ENCODE data around the gene TSPAN32. TPM values are rescaled to one million over a fixed set of nuclear protein-coding genes. Genes with fewer than 3 reads are reported as not detected.

TSPAN32 gene
- total RNA-seq, 2 experiments from 2014 or later = 6.0 to 7.6 TPM

GRCh38 chr11:2262301-2263070 is 39.3 kb upstream of the TSPAN32 start:
- H3K4me1 Mint-ChIP-seq = peaks cover 16% of the 10 kb centered on the region
- no peak overlapping the region for H3K4me3 Mint-ChIP-seq
- intact Hi-C loops (cut with DNase I, micrococcal nuclease) = no loop called here
- ATAC-seq (no peak), DNase-seq (no peak)
- H3K9me3 Mint-ChIP-seq (ENCODE audit: low read depth) = no peaks in the 10 kb centered on the region
- ChIA-PET POLR2A (no interaction called here), CTCF (no interaction called here)
- H3K36me3 Mint-ChIP-seq (ENCODE audit: low read depth) = no peaks in the 10 kb centered on the region
- H3K27me3 Mint-ChIP-seq = peaks cover 2% of the 10 kb centered on the region
- H3K27ac Mint-ChIP-seq = no peak overlapping the region

GRCh38 chr11:2263071-2263565 is 38.7 kb upstream of the TSPAN32 start:
- ATAC-seq = no peak
- ChIA-PET POLR2A (no interaction called here), CTCF (interaction anchor here (0.7 kb wide), 1 partner anchor 45 kb away, joined by 3 read pairs; no protein-coding TSS in a partner anchor)
- Mint-ChIP-seq H3K27me3 (peaks cover 5% of the 10 kb centered on the region), H3K4me1 (peaks cover 17% of the 10 kb centered on the region), H3K4me3 (no peak overlapping the region), H3K36me3 (ENCODE audit: low read depth) (no peaks in the 10 kb centered on the region), H3K27ac (no peak overlapping the region), H3K9me3 (ENCODE audit: low read depth) (no peaks in the 10 kb centered on the region)
- no peak for DNase-seq
- intact Hi-C loops (cut with DNase I, micrococcal nuclease) = no loop called here

GRCh38 chr11:2263724-2264360 is 38.0 kb upstream of the TSPAN32 start:
- Mint-ChIP-seq H3K4me3 (no peak overlapping the region), H3K27ac (no peak overlapping the region), H3K36me3 (ENCODE audit: low read depth) (no peaks in the 10 kb centered on the region), H3K4me1 (peaks cover 22% of the 10 kb centered on the region), H3K27me3 (peaks cover 9% of the 10 kb centered on the region), H3K9me3 (ENCODE audit: low read depth) (no peaks in the 10 kb centered on the region)
- intact Hi-C loops (cut with DNase I, micrococcal nuclease) = no loop called here
- DNase-seq (no peak), ATAC-seq (no peak)
- ChIA-PET CTCF (interaction anchor here (0.7 kb wide), 1 partner anchor 45 kb away, joined by 3 read pairs; no protein-coding TSS in a partner anchor), POLR2A (no interaction called here)

GRCh38 chr11:2264366-2265053 is 37.3 kb upstream of the TSPAN32 start:
- intact Hi-C loops (cut with DNase I, micrococcal nuclease) = loop anchor here in 1 of 2 experiments (1.0 to 5.0 kb wide), 2 partner anchors 187 to 412 kb away; partner anchors contain the start of gene LSP1
- Mint-ChIP-seq H3K4me1 (peaks cover 22% of the 10 kb centered on the region), H3K27ac (no peak overlapping the region), H3K27me3 (peaks cover 9% of the 10 kb centered on the region), H3K36me3 (ENCODE audit: low read depth) (no peaks in the 10 kb centered on the region), H3K9me3 (ENCODE audit: low read depth) (no peaks in the 10 kb centered on the region), H3K4me3 (no peak overlapping the region)
- CTCF ChIA-PET = no interaction called here
- DNase-seq (no peak), ATAC-seq (no peak)
- POLR2A ChIA-PET = no interaction called here

- ChIA-PET CTCF (interaction anchor here (0.7 to 0.9 kb wide), 3 partner anchors 113 to 400 kb away, joined by 3 read pairs; no protein-coding TSS in a partner anchor), POLR2A (interaction anchor here (0.6 to 0.7 kb wide), 2 partner anchors 50 to 113 kb away, joined by 3 read pairs; no protein-coding TSS in a partner anchor)
- Mint-ChIP-seq H3K27me3 (peaks cover 10% of the 10 kb centered on the region), H3K4me1 (peaks cover 22% of the 10 kb centered on the region), H3K4me3 (peak overlapping the region; percentile 10), H3K27ac (peak overlapping the region; percentile 71), H3K36me3 (ENCODE audit: low read depth) (no peaks in the 10 kb centered on the region), H3K9me3 (ENCODE audit: low read depth) (no peaks in the 10 kb centered on the region)
- ATAC-seq (peak; percentile 74), DNase-seq (peak; percentile 60)
- intact Hi-C loops (cut with DNase I, micrococcal nuclease) = loop anchor here in 1 of 2 experiments (1.0 to 5.0 kb wide), 2 partner anchors 188 to 413 kb away; partner anchors contain the start of gene LSP1
Observed at GRCh38 chr11:2265396-2265795, 36.4 kb upstream of the TSPAN32 start.

GRCh38 chr11:2265854-2266585 is 35.8 kb upstream of the TSPAN32 start:
- intact Hi-C loops (cut with DNase I, micrococcal nuclease) = loop anchor here in 1 of 2 experiments (1.0 to 5.0 kb wide), 2 partner anchors 189 to 414 kb away; partner anchors contain the start of gene LSP1
- no peak for ATAC-seq
- peak overlapping the region; percentile 10 for H3K4me3 Mint-ChIP-seq
- ChIA-PET POLR2A (interaction anchor here (0.6 to 0.7 kb wide), 2 partner anchors 50 to 112 kb away, joined by 3 read pairs; no protein-coding TSS in a partner anchor), CTCF (interaction anchor here (0.7 to 0.9 kb wide), 3 partner anchors 114 to 399 kb away, joined by 3 read pairs; no protein-coding TSS in a partner anchor)
- peak overlapping the region; percentile 71 for H3K27ac Mint-ChIP-seq
- no peaks in the 10 kb centered on the region for H3K9me3 Mint-ChIP-seq (ENCODE audit: low read depth)
- H3K36me3 Mint-ChIP-seq (ENCODE audit: low read depth) = no peaks in the 10 kb centered on the region
- peaks cover 22% of the 10 kb centered on the region for H3K4me1 Mint-ChIP-seq
- H3K27me3 Mint-ChIP-seq = peaks cover 12% of the 10 kb centered on the region
- no peak for DNase-seq

- no peak overlapping the region for H3K27ac Mint-ChIP-seq
- H3K27me3 Mint-ChIP-seq = peaks cover 16% of the 10 kb centered on the region
- CTCF ChIA-PET = no interaction called here
- no peak overlapping the region for H3K4me3 Mint-ChIP-seq
- POLR2A ChIA-PET = no interaction called here
- ATAC-seq (no peak), DNase-seq (no peak)
- intact Hi-C loops (cut with DNase I, micrococcal nuclease) = loop anchor here in 1 of 2 experiments (5.0 kb wide), 1 partner anchor 414 kb away; the partner anchor contains the start of gene LSP1
- no peaks in the 10 kb centered on the region for H3K36me3 Mint-ChIP-seq (ENCODE audit: low read depth)
- no peaks in the 10 kb centered on the region for H3K9me3 Mint-ChIP-seq (ENCODE audit: low read depth)
- peaks cover 22% of the 10 kb centered on the region for H3K4me1 Mint-ChIP-seq
Observed at GRCh38 chr11:2266586-2267305, 35.1 kb upstream of the TSPAN32 start.

GRCh38 chr11:2267306-2267850 is 34.4 kb upstream of the TSPAN32 start:
- Mint-ChIP-seq H3K27me3 (peaks cover 19% of the 10 kb centered on the region), H3K4me1 (peaks cover 22% of the 10 kb centered on the region), H3K27ac (no peak overlapping the region), H3K4me3 (no peak overlapping the region), H3K9me3 (ENCODE audit: low read depth) (no peaks in the 10 kb centered on the region), H3K36me3 (ENCODE audit: low read depth) (no peaks in the 10 kb centered on the region)
- ChIA-PET CTCF (interaction anchor here (0.7 kb wide), 1 partner anchor 21 kb away, joined by 3 read pairs; no protein-coding TSS in a partner anchor), POLR2A (no interaction called here)
- DNase-seq (no peak), ATAC-seq (no peak)
- intact Hi-C loops (cut with DNase I, micrococcal nuclease) = loop anchor here in 1 of 2 experiments (5.0 kb wide), 1 partner anchor 415 kb away; the partner anchor contains the start of gene LSP1

GRCh38 chr11:2267851-2268728 is 33.7 kb upstream of the TSPAN32 start:
- intact Hi-C loops (cut with DNase I, micrococcal nuclease) = loop anchor here in 1 of 2 experiments (2.0 to 5.0 kb wide), 3 partner anchors 125 to 723 kb away; partner anchors contain the start of gene LSP1
- Mint-ChIP-seq H3K36me3 (ENCODE audit: low read depth) (no peaks in the 10 kb centered on the region), H3K9me3 (ENCODE audit: low read depth) (no peaks in the 10 kb centered on the region), H3K27ac (no peak overlapping the region), H3K4me3 (peak overlapping the region; percentile 27), H3K4me1 (peaks cover 22% of the 10 kb centered on the region), H3K27me3 (peaks cover 26% of the 10 kb centered on the region)
- POLR2A ChIA-PET = no interaction called here
- CTCF ChIA-PET = interaction anchor here (0.7 to 1.0 kb wide), 2 partner anchors 20 to 37 kb away, joined by 3 to 6 read pairs; no protein-coding TSS in a partner anchor
- DNase-seq (no peak), ATAC-seq (no peak)
